Neuron (in vitro differentiated cells): ENCODE measurements around the gene GUK1.
"Not testable (repeated sequence)": the region's sequence is repeated elsewhere in the genome, so short reads cannot be mapped to it uniquely, and the experiment has no call there.

Experiments used
- H2AFZ ChIP-seq: one replicate; pipeline ENCODE4 v1.6.1; 2013; ENCODE audit warnings: low read depth, mild to moderate bottlenecking, inconsistent platforms, low read length, moderate library complexity
- H3K27me3 ChIP-seq: one replicate; pipeline ENCODE4 v1.6.1; 2013; ENCODE audit warnings: low read length; ENCODE audit not compliant: insufficient read depth
- H3K36me3 ChIP-seq: one replicate; pipeline ENCODE4 v1.6.1; 2013; ENCODE audit warnings: low read length; ENCODE audit not compliant: insufficient read depth
- H3K4me1 ChIP-seq: one replicate; pipeline ENCODE4 v1.6.1; 2013; ENCODE audit warnings: low read length; ENCODE audit not compliant: insufficient read depth
- H3K4me3 ChIP-seq: 2 replicates; pipeline ENCODE4 v1.5.1; 2013; ENCODE audit warnings: mild to moderate bottlenecking, low read length, moderate library complexity
- H3K9me3 ChIP-seq: one replicate; pipeline ENCODE4 v1.6.1; 2013; ENCODE audit warnings: low read length

Gene GUK1

GRCh38 chr1:228180271-228180958 lies 40.3 kb downstream of the GUK1 start:
- no peaks in the 10 kb centered on the region for H3K27me3 ChIP-seq
- peaks cover 8% of the 10 kb centered on the region for H3K4me1 ChIP-seq
- H3K9me3 ChIP-seq, result peaks cover 3% of the 10 kb centered on the region
- H3K36me3 ChIP-seq, result peaks cover 8% of the 10 kb centered on the region
- no peak overlapping the region for H2AFZ ChIP-seq
- no peak overlapping the region for H3K4me3 ChIP-seq

- Histone ChIP-seq H3K4me1 (peaks cover 8% of the 10 kb centered on the region), H3K4me3 (no peak overlapping the region), H3K36me3 (peaks cover 8% of the 10 kb centered on the region), H2AFZ (no peak overlapping the region), H3K27me3 (no peaks in the 10 kb centered on the region), H3K9me3 (peaks cover 3% of the 10 kb centered on the region)
Observed at GRCh38 chr1:228180959-228181644, 41.0 kb downstream of the GUK1 start.

GRCh38 chr1:228181645-228182034 lies 41.6 kb downstream of the GUK1 start:
- no peak overlapping the region for H2AFZ ChIP-seq

GRCh38 chr1:228182296-228183030 lies 42.4 kb downstream of the GUK1 start:
- no peaks in the 10 kb centered on the region for H3K27me3 ChIP-seq
- H3K4me1 ChIP-seq, result peaks cover 8% of the 10 kb centered on the region
- H3K4me3 ChIP-seq, result no peak overlapping the region
- peaks cover 2% of the 10 kb centered on the region for H3K36me3 ChIP-seq
- peaks cover 3% of the 10 kb centered on the region for H3K9me3 ChIP-seq
- no peak overlapping the region for H2AFZ ChIP-seq

More at GRCh38 chr1:228181645-228182034, 41.6 kb downstream of the GUK1 start:
- Histone ChIP-seq H3K27me3 (no peaks in the 10 kb centered on the region), H3K36me3 (peaks cover 7% of the 10 kb centered on the region), H3K9me3 (peaks cover 3% of the 10 kb centered on the region), H3K4me3 (no peak overlapping the region), H3K4me1 (peaks cover 8% of the 10 kb centered on the region)

GRCh38 chr1:228184152-228184551 lies 44.1 kb downstream of the GUK1 start:
- Histone ChIP-seq H2AFZ (no peak overlapping the region), H3K4me1 (peaks cover 8% of the 10 kb centered on the region), H3K36me3 (peaks cover 2% of the 10 kb centered on the region), H3K9me3 (peaks cover 3% of the 10 kb centered on the region), H3K27me3 (no peaks in the 10 kb centered on the region), H3K4me3 (no peak overlapping the region)

GRCh38 chr1:228185641-228185965 lies 45.5 kb downstream of the GUK1 start:
- no peaks in the 10 kb centered on the region for H3K27me3 ChIP-seq
- H2AFZ ChIP-seq, result no peak overlapping the region
- H3K36me3 ChIP-seq, result peaks cover 2% of the 10 kb centered on the region
- peaks cover under 1% of the 10 kb centered on the region for H3K9me3 ChIP-seq
- peaks cover 8% of the 10 kb centered on the region for H3K4me1 ChIP-seq
- no peak overlapping the region for H3K4me3 ChIP-seq

GRCh38 chr1:228188249-228188648 lies 48.2 kb downstream of the GUK1 start:
- H3K4me3 ChIP-seq, H3K27me3 ChIP-seq, H3K4me1 ChIP-seq, H2AFZ ChIP-seq, H3K9me3 ChIP-seq, H3K36me3 ChIP-seq: not testable (repeated sequence)

GRCh38 chr1:228190182-228190581 lies 50.1 kb downstream of the GUK1 start:
- peaks cover 2% of the 10 kb centered on the region for H3K9me3 ChIP-seq
- no peaks in the 10 kb centered on the region for H3K36me3 ChIP-seq
- peaks cover 11% of the 10 kb centered on the region for H3K4me1 ChIP-seq
- H3K27me3 ChIP-seq, result no peaks in the 10 kb centered on the region
- H2AFZ ChIP-seq, result no peak overlapping the region
- no peak overlapping the region for H3K4me3 ChIP-seq

- Histone ChIP-seq H2AFZ (no peak overlapping the region), H3K4me3 (no peak overlapping the region), H3K27me3 (no peaks in the 10 kb centered on the region), H3K9me3 (peaks cover 2% of the 10 kb centered on the region), H3K4me1 (peaks cover 11% of the 10 kb centered on the region), H3K36me3 (no peaks in the 10 kb centered on the region)
Observed at GRCh38 chr1:228190778-228191177, 50.7 kb downstream of the GUK1 start.

GRCh38 chr1:228194436-228194835 lies 54.4 kb downstream of the GUK1 start:
- H2AFZ ChIP-seq, result no peak overlapping the region
- no peaks in the 10 kb centered on the region for H3K36me3 ChIP-seq
- H3K9me3 ChIP-seq, result peaks cover 8% of the 10 kb centered on the region
- H3K27me3 ChIP-seq, result no peaks in the 10 kb centered on the region
- H3K4me3 ChIP-seq, result no peak overlapping the region
- H3K4me1 ChIP-seq, result peaks cover 11% of the 10 kb centered on the region

- H3K9me3 ChIP-seq, result peaks cover 12% of the 10 kb centered on the region
- no peaks in the 10 kb centered on the region for H3K27me3 ChIP-seq
- peaks cover 11% of the 10 kb centered on the region for H3K4me1 ChIP-seq
- no peaks in the 10 kb centered on the region for H3K36me3 ChIP-seq
- H3K4me3 ChIP-seq, result no peak overlapping the region
- no peak overlapping the region for H2AFZ ChIP-seq
Observed at GRCh38 chr1:228194921-228195812, 55.1 kb downstream of the GUK1 start.

GRCh38 chr1:228197555-228198147 lies 57.6 kb downstream of the GUK1 start:
- Histone ChIP-seq H3K27me3 (no peaks in the 10 kb centered on the region), H2AFZ (no peak overlapping the region), H3K9me3 (peaks cover 20% of the 10 kb centered on the region), H3K4me3 (no peak overlapping the region), H3K4me1 (peaks cover 11% of the 10 kb centered on the region), H3K36me3 (no peaks in the 10 kb centered on the region)
